ENCODE data around the gene MAP3K8.

GRCh38 chr10:30510932-30511700, 77.1 kb downstream of the MAP3K8 start:
- TF ChIP-seq EZH2 (IDR thresholded peaks at IDR 0.05; ENCODE audit: borderline replicate concordance, low read depth, low read length, severe bottlenecking) = no peak
- no peak for TF ChIP-seq POLR2A (IDR thresholded peaks at IDR 0.05; ENCODE audit: low read depth, low read length)
- TF ChIP-seq CTCF (IDR thresholded peaks at IDR 0.05; ENCODE audit: extremely low read depth in 1 of 2, insufficient read depth in 1 of 2, low read depth in 1 of 2, low read length in 2 of 2) = no peak
- no peak for TF ChIP-seq FOS (IDR thresholded peaks at IDR 0.05; ENCODE audit: borderline replicate concordance, insufficient read depth, low read length)
- no peak for TF ChIP-seq MAX (IDR thresholded peaks at IDR 0.05; ENCODE audit: insufficient read depth, insufficient read length)
- TF ChIP-seq POLR2AphosphoS5 (IDR thresholded peaks at IDR 0.05; ENCODE audit: insufficient read depth, low read depth, low read length) = no peak
- no peak for TF ChIP-seq GATA2 (IDR thresholded peaks at IDR 0.05; ENCODE audit: insufficient read depth, insufficient read length, low read depth, low read length)

Data from endothelial cell of umbilical vein (primary cell).